Glomerular visceral epithelial cell (primary cell): ENCODE data around the gene TSPAN14.
A peak's percentile ranks its signal among the peaks of the same experiment; 100 is the strongest.

Experiments
- DNase-seq: peaks from one replicate; pipeline ENCODE4 v3.0.0-alpha.2; 2016; ENCODE audit errors: extremely low spot score

TSPAN14 gene

DNA sequence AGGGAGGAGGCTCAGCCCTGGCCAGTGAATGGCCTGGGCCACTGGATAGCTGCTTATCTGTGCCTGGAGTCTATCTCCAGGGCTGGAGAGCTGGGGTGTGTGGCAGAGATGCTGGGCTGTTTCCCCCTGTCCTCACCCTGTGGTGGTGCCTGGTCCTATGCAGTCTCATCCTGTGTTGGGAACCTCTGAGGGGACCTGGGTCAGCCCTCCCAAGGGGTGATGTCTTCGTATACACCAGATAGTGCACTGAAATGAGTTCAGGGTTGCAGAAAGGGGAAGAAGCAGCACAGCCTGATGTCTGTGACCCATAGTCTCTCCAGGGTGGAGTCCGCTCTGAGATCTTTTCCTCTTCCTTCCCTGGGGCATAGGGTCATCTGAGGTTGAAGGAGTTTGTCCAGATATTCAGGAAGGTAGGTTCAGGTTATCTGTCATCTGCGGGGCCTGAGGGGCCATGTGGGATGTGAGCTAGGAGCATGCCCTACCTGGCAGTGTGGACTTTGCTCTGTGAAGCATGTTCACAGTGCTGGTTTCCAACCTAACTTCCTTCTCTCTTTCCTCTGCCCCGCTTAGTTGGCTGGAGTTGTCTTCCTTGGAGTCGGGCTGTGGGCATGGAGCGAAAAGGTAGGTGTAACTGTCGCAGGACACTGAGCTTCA is 50.2 kb downstream of the TSPAN14 start:
- DNase-seq, result no peak

DNA sequence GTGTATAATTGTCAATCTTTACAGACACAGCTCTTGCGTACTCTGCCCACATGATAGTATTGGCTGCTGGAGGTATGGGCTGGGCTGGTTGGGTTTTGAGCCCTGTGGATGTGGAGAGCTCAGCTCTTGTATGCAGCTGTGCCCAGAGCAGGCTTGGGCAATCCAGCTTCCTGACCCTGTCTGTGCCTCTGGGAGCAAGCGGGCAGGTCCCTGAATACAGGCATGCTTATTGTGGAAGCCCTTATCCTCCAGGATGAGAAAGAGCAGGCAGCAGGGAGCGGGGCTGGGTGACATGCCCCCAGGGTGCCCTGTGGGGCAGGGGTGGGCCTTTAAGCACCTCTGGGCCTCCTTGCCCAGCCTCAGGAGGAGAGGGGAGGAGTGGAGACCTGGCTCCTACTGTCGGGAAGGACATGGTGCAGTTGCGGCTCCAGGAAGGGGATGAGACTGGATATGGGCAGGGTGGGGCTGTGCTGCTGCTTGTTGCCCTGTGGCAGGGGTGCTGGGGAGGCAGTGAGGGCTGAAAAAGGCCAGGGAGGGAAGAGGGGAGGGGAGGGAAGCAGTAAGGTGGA is 50.9 kb downstream of the TSPAN14 start:
- DNase-seq, result peak; percentile 35

DNA sequence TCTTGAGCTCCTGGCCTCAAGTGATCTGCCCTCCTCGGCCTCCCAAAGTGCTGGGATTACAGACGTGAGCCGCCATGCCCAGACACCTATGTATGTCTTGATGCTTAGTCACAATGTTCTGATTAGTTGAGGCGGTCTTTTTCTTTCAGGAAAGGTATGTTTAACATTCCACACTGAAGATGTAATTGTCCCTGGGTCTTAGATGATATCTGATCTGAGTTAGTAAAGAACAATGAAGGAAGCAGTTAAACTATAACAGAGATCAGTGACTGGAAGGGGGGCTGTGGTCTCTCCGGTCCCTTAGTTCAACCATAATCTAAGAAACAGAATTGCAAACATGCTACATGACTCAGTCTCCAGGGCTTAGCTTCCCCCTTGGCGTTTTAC is 52.1 kb downstream of the TSPAN14 start:
- DNase-seq, result peak; percentile 96

DNA sequence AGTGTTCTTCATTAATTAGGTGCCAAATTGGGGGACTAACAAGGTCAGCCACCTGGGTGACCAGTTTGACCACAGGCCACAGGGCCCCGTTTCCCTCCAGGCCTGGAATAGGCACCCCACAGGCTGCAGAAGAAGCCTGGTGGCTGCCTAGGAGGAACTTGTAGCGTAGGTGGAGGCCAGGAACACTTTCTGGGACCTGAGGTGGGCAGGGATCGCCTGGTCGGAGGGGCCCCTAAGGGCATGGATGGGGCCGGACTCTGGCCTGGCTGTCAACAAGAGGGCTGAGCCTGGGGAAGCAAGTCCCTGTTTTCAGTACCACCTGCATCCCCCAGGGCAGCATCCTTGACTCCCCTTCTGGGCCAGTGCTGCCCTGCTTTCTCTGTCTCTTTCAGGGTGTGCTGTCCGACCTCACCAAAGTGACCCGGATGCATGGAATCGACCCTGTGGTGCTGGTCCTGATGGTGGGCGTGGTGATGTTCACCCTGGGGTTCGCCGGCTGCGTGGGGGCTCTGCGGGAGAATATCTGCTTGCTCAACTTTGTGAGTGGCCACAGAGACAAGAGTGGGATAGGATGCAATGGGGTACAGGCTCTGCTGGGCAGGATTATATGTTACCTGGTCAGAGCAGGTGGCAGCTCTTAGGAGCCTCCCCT is 52.9 kb downstream of the TSPAN14 start:
- DNase-seq, result no peak

DNA sequence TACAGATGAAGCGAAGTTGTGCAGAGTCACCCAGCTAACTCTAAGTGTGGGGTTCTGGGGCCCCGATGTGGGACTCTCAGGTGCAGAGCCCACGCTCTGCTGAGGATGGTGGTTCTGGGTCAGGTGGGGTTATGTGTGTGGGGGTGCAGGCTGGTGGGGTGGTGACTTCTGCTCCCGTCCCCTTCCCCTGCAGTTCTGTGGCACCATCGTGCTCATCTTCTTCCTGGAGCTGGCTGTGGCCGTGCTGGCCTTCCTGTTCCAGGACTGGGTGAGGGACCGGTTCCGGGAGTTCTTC is 54.9 kb downstream of the TSPAN14 start:
- DNase-seq, result no peak

DNA sequence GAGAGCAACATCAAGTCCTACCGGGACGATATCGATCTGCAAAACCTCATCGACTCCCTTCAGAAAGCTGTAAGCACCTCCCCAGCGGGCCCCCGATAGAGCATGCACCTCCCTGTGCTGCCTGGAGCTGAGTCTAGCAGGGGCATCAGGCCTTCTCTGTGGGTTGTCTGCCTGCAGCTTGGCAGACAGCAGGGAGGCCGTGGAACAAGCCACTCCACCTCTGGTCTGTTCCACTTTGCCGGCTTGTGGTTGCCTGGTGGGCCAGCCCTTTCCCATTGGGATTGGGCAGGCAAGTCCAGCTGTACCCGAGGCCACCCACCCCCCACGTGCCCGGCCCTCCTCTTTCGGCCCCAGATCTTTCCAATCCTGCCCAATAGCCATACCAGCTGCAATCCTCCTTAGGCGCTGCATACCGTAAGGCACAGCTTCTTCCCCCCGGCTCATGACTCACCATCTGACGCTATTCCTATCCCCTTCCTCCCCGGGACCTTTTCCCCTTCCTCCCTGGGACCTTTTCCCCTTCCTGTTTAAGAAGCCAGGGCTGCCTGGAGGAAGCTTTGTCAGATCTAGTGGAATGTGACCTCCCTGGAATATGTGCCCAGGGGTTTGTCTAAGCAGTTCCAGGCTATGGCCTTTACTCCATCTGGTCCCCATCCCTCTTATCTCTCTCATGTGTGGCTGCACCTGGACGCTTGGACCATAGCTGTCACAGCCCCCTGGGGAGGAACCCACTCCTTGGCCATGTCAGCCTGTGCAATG is 55.5 kb downstream of the TSPAN14 start:
- peak; percentile 94 for DNase-seq

DNA sequence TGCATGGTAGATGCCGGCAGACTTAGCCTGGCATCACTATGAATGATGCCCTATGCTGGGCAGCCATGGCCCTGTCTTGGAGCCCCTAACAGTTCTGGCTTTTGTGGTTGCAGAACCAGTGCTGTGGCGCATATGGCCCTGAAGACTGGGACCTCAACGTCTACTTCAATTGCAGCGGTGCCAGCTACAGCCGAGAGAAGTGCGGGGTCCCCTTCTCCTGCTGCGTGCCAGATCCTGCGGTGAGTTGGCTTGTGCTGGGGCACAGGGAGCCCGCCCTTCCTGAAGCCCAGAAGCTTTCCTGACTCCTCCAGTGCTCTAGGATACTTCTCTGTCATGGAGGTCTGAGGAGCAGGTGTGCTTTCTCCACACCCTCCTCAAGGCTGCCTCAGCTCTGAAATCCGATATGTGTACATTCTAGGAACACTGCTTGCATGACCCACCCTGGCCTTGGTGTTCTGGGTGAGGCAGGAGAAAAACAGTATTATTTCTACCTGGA is 58.0 kb downstream of the TSPAN14 start:
- DNase-seq, result no peak

DNA sequence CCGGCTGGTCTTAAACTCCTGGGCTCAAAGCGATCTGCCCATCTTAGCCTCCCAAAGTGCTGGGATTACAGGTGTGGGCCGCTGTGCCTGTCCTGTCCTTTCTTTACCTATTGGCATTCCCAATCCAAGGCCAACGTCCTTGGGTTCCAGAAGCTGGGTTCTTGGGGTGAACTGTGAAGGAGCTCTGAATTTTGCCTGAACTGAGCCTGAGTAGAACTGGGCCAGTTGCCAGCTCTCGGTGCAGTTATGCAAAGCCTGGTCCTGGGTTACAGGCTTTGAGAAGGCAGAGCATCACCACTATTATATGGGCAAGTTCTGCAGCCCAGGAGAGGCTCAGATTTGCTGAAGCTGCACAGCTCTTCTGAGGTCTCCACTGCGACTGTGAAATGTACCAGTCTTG is 59.0 kb downstream of the TSPAN14 start:
- DNase-seq, result no peak

DNA sequence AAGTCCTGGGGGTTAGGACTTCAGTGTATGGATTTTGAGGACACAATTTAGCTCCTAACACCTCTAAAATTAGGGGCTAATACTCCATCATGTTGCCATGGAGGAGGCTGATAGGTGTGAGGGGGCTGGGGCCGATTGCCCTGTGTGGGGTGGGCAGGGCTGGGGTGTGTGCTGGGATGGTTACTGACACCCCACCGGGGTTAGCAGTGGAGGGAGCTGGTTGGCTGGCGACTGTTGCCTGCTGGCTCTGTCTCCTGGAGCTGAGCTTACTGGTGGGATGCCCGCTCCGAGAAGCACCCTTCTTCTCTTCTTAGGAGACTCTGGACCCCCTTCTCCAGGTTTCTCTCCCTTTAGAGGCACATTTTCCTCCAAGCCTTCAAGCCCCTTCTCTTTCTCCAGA is 61.4 kb downstream of the TSPAN14 start:
- no peak for DNase-seq

DNA sequence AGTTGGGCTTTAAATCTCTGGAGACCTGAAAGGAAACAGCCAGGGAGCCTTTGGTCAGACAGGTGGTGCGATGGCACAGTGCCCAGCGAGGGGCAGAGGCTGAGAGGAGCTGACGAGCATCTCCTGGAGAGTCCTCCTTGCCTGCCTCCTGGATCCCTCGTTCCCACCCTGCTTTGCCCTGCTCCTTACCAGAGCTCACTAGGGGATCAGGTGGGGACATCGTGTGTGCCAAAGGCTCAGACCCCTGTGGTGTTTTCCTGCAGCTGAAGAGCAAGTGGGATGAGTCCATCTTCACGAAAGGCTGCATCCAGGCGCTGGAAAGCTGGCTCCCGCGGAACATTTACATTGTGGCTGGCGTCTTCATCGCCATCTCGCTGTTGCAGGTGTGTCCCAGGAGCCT is 61.8 kb downstream of the TSPAN14 start:
- DNase-seq, result no peak

DNA sequence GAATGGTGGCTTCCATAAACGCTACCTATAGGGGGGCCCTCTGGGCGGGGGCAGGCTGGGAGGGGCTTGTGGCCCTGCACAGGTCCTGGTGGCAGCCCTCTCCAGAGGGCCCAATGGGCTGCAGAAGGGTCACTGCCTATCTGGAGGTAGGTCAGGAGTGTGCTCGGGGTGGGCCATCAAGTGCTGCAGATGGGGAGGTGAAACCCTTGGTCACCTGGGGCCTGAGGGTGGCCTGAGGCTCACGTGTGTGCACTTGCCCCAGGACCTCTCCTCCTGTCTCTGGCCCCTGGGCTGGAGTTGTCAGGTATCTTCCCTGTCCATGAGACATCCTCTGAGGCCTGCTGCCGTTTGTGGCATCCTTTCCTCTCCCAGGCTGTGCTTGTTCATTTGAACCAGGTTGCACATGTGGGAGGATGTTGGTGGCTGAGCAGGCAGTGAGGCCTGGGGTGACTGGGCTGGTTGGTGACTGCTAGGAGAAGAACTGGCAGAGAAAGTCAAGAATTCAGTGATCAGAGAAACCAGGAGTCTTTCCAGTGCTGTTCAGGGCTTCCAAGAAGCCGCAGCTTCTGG is 62.5 kb downstream of the TSPAN14 start:
- no peak for DNase-seq

DNA sequence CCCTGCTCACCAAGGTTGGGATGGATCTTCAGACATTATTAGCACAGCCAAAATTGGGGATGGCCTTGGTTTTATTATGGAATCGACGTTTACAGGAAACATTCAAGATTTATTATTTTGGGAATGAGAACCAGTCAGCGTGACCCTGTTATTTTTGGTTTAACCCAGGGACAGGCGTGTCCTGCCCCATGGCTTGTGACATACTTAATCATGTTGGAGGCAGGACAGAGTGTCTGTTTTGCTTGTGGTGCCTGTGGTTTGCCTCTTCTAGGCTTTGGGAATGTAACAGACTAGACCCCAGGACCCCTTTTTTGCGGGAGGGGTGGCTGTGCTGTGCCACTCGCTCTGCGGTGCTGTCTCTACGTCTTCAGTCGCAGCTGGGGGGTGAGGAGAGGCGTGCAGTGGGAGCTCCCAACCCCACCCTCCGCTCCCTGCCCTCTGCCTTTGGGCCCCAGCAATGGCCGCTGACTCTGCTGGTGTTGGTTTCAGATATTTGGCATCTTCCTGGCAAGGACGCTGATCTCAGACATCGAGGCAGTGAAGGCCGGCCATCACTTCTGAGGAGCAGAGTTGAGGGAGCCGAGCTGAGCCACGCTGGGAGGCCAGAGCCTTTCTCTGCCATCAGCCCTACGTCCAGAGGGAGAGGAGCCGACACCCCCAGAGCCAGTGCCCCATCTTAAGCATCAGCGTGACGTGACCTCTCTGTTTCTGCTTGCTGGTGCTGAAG is 63.5 kb downstream of the TSPAN14 start:
- DNase-seq, result no peak

DNA sequence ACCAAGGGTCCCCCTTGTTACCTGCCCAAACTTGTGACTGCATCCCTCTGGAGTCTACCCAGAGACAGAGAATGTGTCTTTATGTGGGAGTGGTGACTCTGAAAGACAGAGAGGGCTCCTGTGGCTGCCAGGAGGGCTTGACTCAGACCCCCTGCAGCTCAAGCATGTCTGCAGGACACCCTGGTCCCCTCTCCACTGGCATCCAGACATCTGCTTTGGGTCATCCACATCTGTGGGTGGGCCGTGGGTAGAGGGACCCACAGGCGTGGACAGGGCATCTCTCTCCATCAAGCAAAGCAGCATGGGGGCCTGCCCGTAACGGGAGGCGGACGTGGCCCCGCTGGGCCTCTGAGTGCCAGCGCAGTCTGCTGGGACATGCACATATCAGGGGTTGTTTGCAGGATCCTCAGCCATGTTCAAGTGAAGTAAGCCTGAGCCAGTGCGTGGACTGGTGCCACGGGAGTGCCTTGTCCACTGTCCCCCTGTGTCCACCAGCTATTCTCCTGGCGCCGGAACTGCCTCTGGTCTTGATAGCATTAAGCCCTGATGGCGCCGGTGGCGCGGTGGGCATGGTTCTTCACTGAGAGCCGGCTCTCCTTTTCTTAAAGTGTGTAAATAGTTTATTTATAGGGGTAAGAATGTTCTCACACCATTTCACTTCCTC is 64.2 kb downstream of the TSPAN14 start:
- no peak for DNase-seq

DNA sequence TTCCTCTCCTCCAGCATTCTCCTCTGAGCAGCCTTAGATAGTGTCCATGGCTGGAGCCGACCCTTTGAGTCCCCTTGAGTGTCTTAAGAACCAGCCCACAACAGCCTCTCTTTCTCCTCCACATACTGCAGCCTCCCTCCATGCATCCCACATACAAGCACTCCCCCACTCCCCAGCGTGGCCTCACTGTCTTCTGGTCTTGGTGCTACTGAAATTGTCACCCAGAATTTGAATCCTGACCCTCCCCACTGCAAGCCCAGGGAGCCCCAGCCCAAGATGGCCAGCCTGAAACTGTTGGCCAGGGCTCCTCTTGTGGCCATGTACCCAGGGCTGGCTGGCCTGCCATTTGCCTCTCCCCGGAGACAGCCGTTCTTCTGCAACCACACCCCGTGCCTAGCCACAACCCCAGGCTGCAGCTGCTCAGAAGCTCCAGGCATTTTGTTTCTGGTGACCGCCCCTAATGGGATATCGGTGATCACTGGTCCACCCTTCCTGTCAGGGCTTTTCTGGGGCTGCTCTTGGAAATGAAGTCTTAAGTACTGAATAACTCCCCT is 64.8 kb downstream of the TSPAN14 start:
- DNase-seq, result no peak

DNA sequence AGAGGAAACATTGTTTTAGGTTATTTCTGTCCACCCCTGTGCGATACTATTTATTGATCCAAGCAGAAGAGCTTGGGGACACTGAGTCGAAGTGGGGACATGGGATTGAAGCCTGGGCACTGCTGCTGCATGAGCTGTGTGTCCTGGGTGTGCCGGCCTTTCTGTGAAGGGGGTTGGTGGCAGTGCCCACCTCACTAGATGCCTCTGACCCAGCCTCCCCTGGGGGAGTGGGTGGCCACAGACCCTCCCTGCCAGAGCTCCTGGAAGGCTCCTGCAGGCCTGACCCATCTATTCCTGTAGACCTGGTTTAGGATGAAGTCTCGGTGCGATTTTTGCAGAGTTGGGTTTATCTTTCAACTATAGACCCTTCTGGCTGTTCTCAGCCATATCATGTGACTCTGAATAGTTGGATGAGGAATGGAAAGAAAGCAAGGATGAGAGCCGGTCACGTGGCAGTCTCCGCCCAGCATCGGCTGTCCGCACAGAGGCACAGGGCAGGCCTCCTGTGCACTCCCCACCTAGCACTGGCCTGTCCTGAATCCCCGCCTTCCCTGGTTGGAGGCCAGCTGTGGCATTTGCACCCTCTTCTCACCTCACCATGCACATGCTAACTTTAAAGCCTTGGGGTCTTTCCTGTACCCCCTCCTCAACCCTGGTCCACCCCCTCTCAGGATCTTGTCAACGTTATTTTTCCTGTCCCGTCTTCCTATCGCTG is 66.0 kb downstream of the TSPAN14 start:
- DNase-seq, result no peak

DNA sequence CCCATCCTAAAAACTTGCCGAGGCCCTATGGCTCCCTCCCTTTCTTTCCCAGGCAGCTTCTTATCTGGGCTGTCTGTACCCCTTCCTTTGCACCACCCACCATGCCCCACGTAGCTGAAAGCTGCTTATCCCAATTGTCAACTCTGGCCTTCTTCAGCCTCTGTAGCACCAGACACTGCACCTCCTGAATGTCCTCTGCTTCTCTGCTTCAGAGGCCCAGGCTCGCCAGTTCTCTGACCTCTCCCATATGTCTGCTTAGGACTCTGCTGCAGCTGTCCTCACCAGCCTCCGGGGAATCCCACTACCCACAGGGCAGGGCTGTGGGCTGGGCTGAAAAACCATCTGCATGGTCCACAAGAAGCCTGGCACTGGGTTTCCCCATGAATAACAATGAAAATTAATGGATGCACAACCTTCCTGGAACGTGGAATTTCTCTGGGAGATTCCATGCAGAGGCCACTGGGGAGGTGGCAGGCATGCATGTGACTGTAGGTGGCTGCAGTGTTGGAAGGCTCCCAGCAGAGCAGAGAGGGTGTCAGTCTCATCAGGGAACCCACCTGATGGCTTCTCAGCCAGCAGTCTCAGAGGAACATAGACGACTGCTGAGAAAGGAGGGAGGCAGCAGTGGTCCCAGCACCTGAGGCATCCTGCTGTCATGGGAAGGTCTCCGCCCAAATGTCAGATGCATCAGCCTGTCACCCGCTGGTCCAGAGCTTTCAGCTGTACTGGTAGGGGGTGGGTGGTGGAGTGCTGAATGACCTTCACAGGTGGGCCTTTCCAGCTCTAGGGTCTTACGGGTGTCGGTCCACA is 66.8 kb downstream of the TSPAN14 start:
- DNase-seq, result no peak

DNA sequence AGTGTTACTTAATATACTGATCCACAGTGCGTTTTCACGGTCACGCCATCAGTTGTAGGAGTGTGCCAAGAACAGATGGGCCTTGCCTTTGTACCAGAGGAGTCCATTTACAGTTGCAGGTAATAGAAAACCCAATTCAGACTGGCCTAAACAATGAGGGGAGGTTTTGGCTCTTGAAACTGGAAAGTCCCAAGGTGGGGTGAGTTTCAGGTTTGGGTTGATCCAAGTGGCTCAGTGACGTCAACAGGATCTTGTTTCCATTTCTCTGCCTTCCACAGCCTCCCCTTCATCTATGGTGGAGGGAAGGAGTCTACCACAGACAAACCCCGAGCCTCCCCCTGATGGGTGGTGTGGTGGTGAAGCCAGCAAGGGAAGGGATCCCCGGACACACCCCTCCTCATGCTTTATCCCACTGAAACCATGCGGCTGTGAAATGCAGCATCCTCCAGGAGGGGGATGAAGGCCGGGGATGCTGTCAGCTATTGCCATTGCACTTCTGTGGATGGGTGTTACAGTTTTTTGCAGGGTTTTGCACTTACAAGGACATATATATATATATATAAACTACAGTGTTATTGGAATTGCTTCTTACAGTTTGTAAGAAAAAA is 68.8 kb downstream of the TSPAN14 start:
- DNase-seq, result no peak

DNA sequence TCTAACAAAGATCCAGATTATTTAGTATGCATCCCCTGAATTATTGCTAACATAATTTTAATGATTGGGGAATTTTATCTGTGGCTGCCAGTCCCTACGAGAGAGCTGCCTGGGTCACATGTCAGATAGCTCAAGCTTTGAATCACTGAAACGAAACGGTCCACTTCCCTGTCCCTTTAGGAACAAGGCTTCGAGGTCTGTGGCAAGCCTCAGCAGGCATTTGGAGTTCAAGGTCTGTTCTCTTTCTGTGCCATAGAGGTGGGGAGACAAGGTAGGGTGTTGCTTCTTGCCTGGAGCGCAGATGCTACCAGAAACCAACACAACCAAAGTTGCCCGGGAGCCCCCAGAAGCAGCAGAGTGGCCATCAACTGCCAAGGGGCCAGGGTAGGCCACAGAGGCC is 69.7 kb downstream of the TSPAN14 start:
- no peak for DNase-seq
